Testis (tissue), 3 donors: ENCODE results near the gene ZBTB48. TPM values are rescaled to one million over a fixed set of nuclear protein-coding genes. Genes with fewer than 3 reads are reported as not detected.

Source experiments
- DNase-seq: peaks from one replicate; pipeline ENCODE4 v3.0.0-alpha.2; 2019
- H3K27ac ChIP-seq, 2 donors: fragments of 200-600 bp; sonication (generic); one replicate each; pipeline ENCODE4 v1.5.1; 2019
- H3K27me3 ChIP-seq: fragments of 200-600 bp; sonication (generic); one replicate; pipeline ENCODE4 v1.5.1; 2019
- H3K36me3 ChIP-seq: fragments of 200-600 bp; sonication (generic); one replicate; pipeline ENCODE4 v1.5.1; 2017; ENCODE audit warnings: low read depth; ENCODE audit errors: missing control alignments
- H3K4me1 ChIP-seq: fragments of 200-600 bp; sonication (generic); one replicate; pipeline ENCODE4 v1.5.1; 2019
- H3K4me3 ChIP-seq, 2 donors: fragments of 200-600 bp; sonication (generic); one replicate each; pipeline ENCODE4 v1.5.1; 2017 to 2019
- H3K9me3 ChIP-seq: fragments of 200-600 bp; sonication (generic); one replicate; pipeline ENCODE4 v1.5.1; 2017
- POLR2A ChIP-seq: fragments of 450-650 bp; IDR thresholded peaks from one replicate; pipeline ENCODE4 v1.6.1; 2017; ENCODE audit warnings: antibody characterized with exemption, mild to moderate bottlenecking, moderate library complexity
- WGBS, 2 donors: methylation state at CpG; one replicate each; pipeline ENCODE4 v1.1.5; 2018; 5-methylcytosine and 5-hydroxymethylcytosine counted together
- intact Hi-C: fragments of 100-400 bp; cut with DNase I; formaldehyde crosslinking; loops from one replicate; pipeline ENCODE4 v1.15.1; 2023; ENCODE audit warnings: low total_unique reads
- polyA plus RNA-seq: library from polyadenylated mRNA; stranded (reverse); fragments of 350-450 nt; fragmentation: Illumina TruSeq; extraction: RNeasy Lipid Tissue Mini Kit (QIAGEN cat#74804); gene quantifications from one replicate; pipeline ENCODE4 v1.2.3, GENCODE V29; 2014; ENCODE audit warnings: low read depth, low replicate concordance; ENCODE audit not compliant: insufficient read depth
- small RNA-seq, 2 donors: library from RNA; depleted of rRNA; stranded (forward); fragments of <200 nt; gene quantifications; one replicate each; pipeline ENCODE3, GENCODE V24; 2016
- total RNA-seq, 2 donors: library from RNA; depleted of rRNA; stranded (reverse); fragments of >200 nt; gene quantifications; one replicate each; pipeline ENCODE4 v1.2.3, GENCODE V29; 2016
- TF ChIP-seq, protein P1 (sequence below), 3 experiments: fragments of 450-650 bp in 2 of 3; fragments of 200-600 bp in 1 of 3; sonication (generic) in 1 of 3; IDR thresholded peaks; one replicate each; pipeline ENCODE4 v1.5.1; 2016 to 2019; ENCODE audit warnings: antibody characterized with exemption in 3 of 3, mild to moderate bottlenecking in 2 of 3, moderate library complexity in 1 of 3

The ZBTB48 gene
- total and polyA plus RNA-seq, 3 donors from 2014 or later, result 58.9 to 80.7 (median 70.7) TPM

- H3K9me3 ChIP-seq, result no peaks in the 10 kb centered on the region
- H3K27me3 ChIP-seq, result no peaks in the 10 kb centered on the region
- intact Hi-C loops, result no loop called here
- no peak for TF ChIP-seq POLR2A
- TF ChIP-seq, protein P1, sequence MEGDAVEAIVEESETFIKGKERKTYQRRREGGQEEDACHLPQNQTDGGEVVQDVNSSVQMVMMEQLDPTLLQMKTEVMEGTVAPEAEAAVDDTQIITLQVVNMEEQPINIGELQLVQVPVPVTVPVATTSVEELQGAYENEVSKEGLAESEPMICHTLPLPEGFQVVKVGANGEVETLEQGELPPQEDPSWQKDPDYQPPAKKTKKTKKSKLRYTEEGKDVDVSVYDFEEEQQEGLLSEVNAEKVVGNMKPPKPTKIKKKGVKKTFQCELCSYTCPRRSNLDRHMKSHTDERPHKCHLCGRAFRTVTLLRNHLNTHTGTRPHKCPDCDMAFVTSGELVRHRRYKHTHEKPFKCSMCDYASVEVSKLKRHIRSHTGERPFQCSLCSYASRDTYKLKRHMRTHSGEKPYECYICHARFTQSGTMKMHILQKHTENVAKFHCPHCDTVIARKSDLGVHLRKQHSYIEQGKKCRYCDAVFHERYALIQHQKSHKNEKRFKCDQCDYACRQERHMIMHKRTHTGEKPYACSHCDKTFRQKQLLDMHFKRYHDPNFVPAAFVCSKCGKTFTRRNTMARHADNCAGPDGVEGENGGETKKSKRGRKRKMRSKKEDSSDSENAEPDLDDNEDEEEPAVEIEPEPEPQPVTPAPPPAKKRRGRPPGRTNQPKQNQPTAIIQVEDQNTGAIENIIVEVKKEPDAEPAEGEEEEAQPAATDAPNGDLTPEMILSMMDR (IDR thresholded peaks at IDR 0.05), result no peak
- DNase-seq, result peak; percentile 87
- no peaks in the 10 kb centered on the region for H3K36me3 ChIP-seq
- H3K27ac ChIP-seq, result peak overlapping the region in 1 of 2 donors; percentile 27
- H3K4me1 ChIP-seq, result peaks cover 7% of the 10 kb centered on the region
- 60 to 76% methylated on average over 18 of the region's 18 CpGs for WGBS, 2 donors
- H3K4me3 ChIP-seq, result no peak overlapping the region
These were observed 58.4 kb downstream of the ZBTB48 start for GRCh38 chr1:6638226-6638625.

Small RNA genes within 50 kb of the gene (small RNA-seq; reads per million reads assigned to genes)
- gene RNU6-731P, result 0 reads per million in 2 donors

Other genes with a start within 250 kb of the ZBTB48 start
- gene ACOT7, start 186.2 kb upstream of the ZBTB48 start, total RNA-seq, result 10 to 100 TPM; 50.3 to 52.5 TPM
- gene ACOT7, start 186.2 kb upstream of the ZBTB48 start, polyA plus RNA-seq, result 72.8 TPM
- 1 to 10 TPM; 2.4 to 5.0 TPM for gene HES2, start 160.1 kb upstream of the ZBTB48 start, total RNA-seq
- 2.6 TPM for gene HES2, start 160.1 kb upstream of the ZBTB48 start, polyA plus RNA-seq
- 100 to 1,000 TPM; 396 to 404 TPM for gene ESPN, start 155.2 kb upstream of the ZBTB48 start, total RNA-seq
- gene ESPN, start 155.2 kb upstream of the ZBTB48 start, polyA plus RNA-seq, result 270 TPM
- gene TNFRSF25, start 113.8 kb upstream of the ZBTB48 start, total RNA-seq, result 10 to 100 TPM; 13.4 to 14.0 TPM
- 6.2 TPM for gene TNFRSF25, start 113.8 kb upstream of the ZBTB48 start, polyA plus RNA-seq
- 10 to 100 TPM; 13.7 to 16.4 TPM for gene PLEKHG5, start 88.3 kb upstream of the ZBTB48 start, total RNA-seq
- gene PLEKHG5, start 88.3 kb upstream of the ZBTB48 start, polyA plus RNA-seq, result 8.1 TPM
- 10 to 100 TPM; 29.0 to 34.6 TPM for gene NOL9, start 25.5 kb upstream of the ZBTB48 start, total RNA-seq
- gene NOL9, start 25.5 kb upstream of the ZBTB48 start, polyA plus RNA-seq, result 11.4 TPM
- 1 to 10 TPM; 5.3 to 5.6 TPM for gene TAS1R1, start 24.7 kb upstream of the ZBTB48 start, total RNA-seq
- gene TAS1R1, start 24.7 kb upstream of the ZBTB48 start, polyA plus RNA-seq, result 5.1 TPM
- 10 to 100 TPM; 71.7 to 84.6 TPM for gene KLHL21, start 22.9 kb downstream of the ZBTB48 start, total RNA-seq
- 31.1 TPM for gene KLHL21, start 22.9 kb downstream of the ZBTB48 start, polyA plus RNA-seq
- gene PHF13, start 33.7 kb downstream of the ZBTB48 start, total RNA-seq, result 10 to 100 TPM; 88.1 to 94.3 TPM
- gene PHF13, start 33.7 kb downstream of the ZBTB48 start, polyA plus RNA-seq, result 70.8 TPM
- 10 to 100 TPM; 38.6 to 41.9 TPM for gene THAP3, start 44.9 kb downstream of the ZBTB48 start, total RNA-seq
- 28.7 TPM for gene THAP3, start 44.9 kb downstream of the ZBTB48 start, polyA plus RNA-seq
- gene DNAJC11, start 121.8 kb downstream of the ZBTB48 start, total RNA-seq, result 10 to 100 TPM; 52.7 to 53.3 TPM
- 41.5 TPM for gene DNAJC11, start 121.8 kb downstream of the ZBTB48 start, polyA plus RNA-seq
- gene CAMTA1, start 205.5 kb downstream of the ZBTB48 start, total RNA-seq, result 100 to 1,000 TPM; 119 to 158 TPM
- gene CAMTA1, start 205.5 kb downstream of the ZBTB48 start, polyA plus RNA-seq, result 116 TPM